AG04449 (cell line): ENCODE data around the gene PORCN.

Source experiments
- CTCF ChIA-PET: fragments of 350-600 bp; formaldehyde crosslinking; extraction: SDS; loops from one replicate; lab custom pipeline; 2021; ENCODE audit warnings: antibody characterized with exemption; lab: Yijun Ruan, JAX
- POLR2A ChIA-PET: fragments of 400-600, 350-600 bp; formaldehyde crosslinking; extraction: SDS; loops from one replicate; lab custom pipeline; 2020; ENCODE audit warnings: antibody characterized with exemption, inconsistent platforms; lab: Yijun Ruan, JAX
- DNase-seq: peaks from one replicate; pipeline ENCODE4 v3.0.0-alpha.2; 2010; ENCODE audit warnings: low read depth, low spot score
- H3K4me3 ChIP-seq: 2 replicates; pipeline ENCODE4 v1.5.1; 2011; ENCODE audit warnings: low read depth, mild to moderate bottlenecking, control low read depth, low read length
- CTCF ChIP-seq: IDR thresholded peaks from one replicate; pipeline ENCODE4 v1.5.1; 2011; ENCODE audit warnings: mild to moderate bottlenecking, moderate library complexity, low read length, control low read depth, inconsistent platforms; ENCODE audit not compliant: insufficient read depth; ENCODE audit errors: missing control alignments

The PORCN gene

GRCh38 chrX:48474581-48474980 is 34.2 kb upstream of the PORCN start:
- no peak for TF ChIP-seq CTCF
- POLR2A ChIA-PET = interaction anchor here (1.0 to 1.2 kb wide), 2 partner anchors 13 to 23 kb away, joined by 3 to 5 read pairs; no protein-coding TSS in a partner anchor
- no peak overlapping the region for H3K4me3 ChIP-seq
- DNase-seq = no peak
- CTCF ChIA-PET = interaction anchor here (0.9 to 2.5 kb wide), 5 partner anchors 16 to 38 kb away, joined by 3 to 16 read pairs (median 3); no protein-coding TSS in a partner anchor

- H3K4me3 ChIP-seq = peak overlapping the region; percentile 76
- CTCF ChIA-PET = interaction anchor here (1.0 to 2.5 kb wide), 2 partner anchors 18 to 20 kb away, joined by 3 to 16 read pairs; no protein-coding TSS in a partner anchor
- TF ChIP-seq CTCF = no peak
- no peak for DNase-seq
- POLR2A ChIA-PET = interaction anchor here (1.0 kb wide), 1 partner anchor 9 kb away, joined by 3 read pairs; no protein-coding TSS in a partner anchor
Measured at GRCh38 chrX:48475296-48475695, 33.5 kb upstream of the PORCN start.

GRCh38 chrX:48475774-48476577 is 32.8 kb upstream of the PORCN start, which contains the start of gene FTSJ1:
Gene FTSJ1 (plus strand): TSS chrX:48476199. CDS start chrX:48478048, 1,849 bp downstream.
- ChIA-PET POLR2A (interaction anchor here (1.0 kb wide), 2 partner anchors 10 to 56 kb away, joined by 3 read pairs; no protein-coding TSS in a partner anchor), CTCF (no interaction called here)
- peak within 1 kb of the TSS; percentile 76 for H3K4me3 ChIP-seq
- TF ChIP-seq CTCF = no peak
- DNase-seq = peak; percentile 75

- peak overlapping the region; percentile 76 for H3K4me3 ChIP-seq
- CTCF ChIA-PET = no interaction called here
- DNase-seq = no peak
- POLR2A ChIA-PET = interaction anchor here (1.0 kb wide), 1 partner anchor 55 kb away, joined by 3 read pairs; no protein-coding TSS in a partner anchor
- no peak for TF ChIP-seq CTCF
Measured at GRCh38 chrX:48476919-48477318, 31.9 kb upstream of the PORCN start.

- TF ChIP-seq CTCF = no peak
- H3K4me3 ChIP-seq = no peak overlapping the region; the same call in 1 of the 2 replicates
- no peak for DNase-seq
- ChIA-PET POLR2A (no interaction called here), CTCF (no interaction called here)
Measured at GRCh38 chrX:48477960-48478755, 30.6 kb upstream of the PORCN start.
